Measurements from ENCODE around the gene COL27A1.

GRCh38 chr9:114235033-114235661 is 79.8 kb downstream of the COL27A1 start:
- no peak for TF ChIP-seq CTCF (conservative IDR thresholded peaks at IDR 0.05; ENCODE audit: low read length)
- TF ChIP-seq EZH2phosphoT487 (IDR thresholded peaks at IDR 0.05; ENCODE audit: borderline replicate concordance, low read depth, low read length) = no peak
